ENCODE measurements around the gene ZBTB39.
"Not testable (repeated sequence)": the region's sequence is repeated elsewhere in the genome, so short reads cannot be mapped to it uniquely, and the experiment has no call there.

ZBTB39 gene

DNA sequence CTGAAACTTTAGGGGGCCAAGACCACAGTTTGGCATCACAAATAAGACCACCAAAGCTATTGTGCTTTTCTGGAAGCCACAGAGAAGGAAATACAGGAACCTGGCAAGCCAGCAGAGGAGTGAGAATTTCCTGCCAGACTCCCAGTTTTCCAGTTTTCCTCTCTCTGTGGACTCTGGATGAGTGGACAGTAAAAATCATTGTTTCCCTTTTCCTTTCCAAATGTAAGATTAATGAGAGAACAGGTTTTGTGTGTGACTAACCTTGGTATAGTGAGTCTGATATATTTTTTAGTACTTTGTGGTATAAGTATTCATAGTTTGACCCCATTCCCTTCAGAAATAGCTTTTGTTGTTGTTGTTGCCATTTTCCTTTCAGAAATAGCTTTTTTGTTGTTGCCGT is 12.6 kb upstream of the ZBTB39 start:
- Histone ChIP-seq H2AFZ (ENCODE audit: low read depth, low read length, severe bottlenecking) (no peak overlapping the region), H3K4me3 (ENCODE audit: insufficient read depth, low read length, poor library complexity, severe bottlenecking) (no peak overlapping the region), H3F3A (ENCODE audit: insufficient read depth) (no peaks in the 10 kb centered on the region), H3K4me2 (ENCODE audit: low read depth, low read length, poor library complexity, severe bottlenecking) (no peak overlapping the region), H3K9ac (ENCODE audit: low read length) (no peak overlapping the region), H3K9me3 (ENCODE audit: insufficient read depth, low read length) (no peaks in the 10 kb centered on the region), H3K9me2 (replicated peaks; ENCODE audit: insufficient read depth, low read length) (no peaks in the 10 kb centered on the region), H3K27ac (ENCODE audit: low read depth, low read length) (no peak overlapping the region), H3K36me3 (ENCODE audit: low read length) (no peaks in the 10 kb centered on the region), H3K79me2 (ENCODE audit: insufficient read depth, low read length) (no peaks in the 10 kb centered on the region), H4K20me1 (ENCODE audit: low read depth, low read length) (no peaks in the 10 kb centered on the region), H3K27me3 (ENCODE audit: low read length) (no peaks in the 10 kb centered on the region)
- TF ChIP-seq, protein P1, sequence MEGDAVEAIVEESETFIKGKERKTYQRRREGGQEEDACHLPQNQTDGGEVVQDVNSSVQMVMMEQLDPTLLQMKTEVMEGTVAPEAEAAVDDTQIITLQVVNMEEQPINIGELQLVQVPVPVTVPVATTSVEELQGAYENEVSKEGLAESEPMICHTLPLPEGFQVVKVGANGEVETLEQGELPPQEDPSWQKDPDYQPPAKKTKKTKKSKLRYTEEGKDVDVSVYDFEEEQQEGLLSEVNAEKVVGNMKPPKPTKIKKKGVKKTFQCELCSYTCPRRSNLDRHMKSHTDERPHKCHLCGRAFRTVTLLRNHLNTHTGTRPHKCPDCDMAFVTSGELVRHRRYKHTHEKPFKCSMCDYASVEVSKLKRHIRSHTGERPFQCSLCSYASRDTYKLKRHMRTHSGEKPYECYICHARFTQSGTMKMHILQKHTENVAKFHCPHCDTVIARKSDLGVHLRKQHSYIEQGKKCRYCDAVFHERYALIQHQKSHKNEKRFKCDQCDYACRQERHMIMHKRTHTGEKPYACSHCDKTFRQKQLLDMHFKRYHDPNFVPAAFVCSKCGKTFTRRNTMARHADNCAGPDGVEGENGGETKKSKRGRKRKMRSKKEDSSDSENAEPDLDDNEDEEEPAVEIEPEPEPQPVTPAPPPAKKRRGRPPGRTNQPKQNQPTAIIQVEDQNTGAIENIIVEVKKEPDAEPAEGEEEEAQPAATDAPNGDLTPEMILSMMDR (IDR thresholded peaks at IDR 0.05; ENCODE audit: insufficient read depth, low read length, poor library complexity, severe bottlenecking) = no peak
- TF ChIP-seq EZH2phosphoT487 (conservative IDR thresholded peaks at IDR 0.05; ENCODE audit: low read length) = no peak

DNA sequence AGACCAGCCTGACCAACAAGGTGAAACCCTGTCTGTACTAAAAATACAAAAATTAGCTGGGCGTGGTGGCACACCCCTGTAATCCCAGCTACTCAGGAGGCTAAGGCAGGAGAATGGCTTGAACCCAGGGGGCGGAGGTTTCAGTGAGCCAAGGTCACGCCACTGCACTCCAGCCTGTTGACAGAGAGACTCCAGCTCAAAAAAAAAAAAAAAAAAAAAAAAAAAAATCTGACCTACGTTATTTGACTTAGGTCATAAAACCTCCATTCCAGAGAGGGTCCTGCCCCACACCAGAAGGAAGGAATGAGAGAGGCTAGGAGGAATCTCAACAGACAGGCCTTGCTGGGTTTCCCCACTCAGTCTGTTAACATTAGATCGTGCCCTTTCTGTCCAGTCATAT is 12.0 kb upstream of the ZBTB39 start:
- not testable (repeated sequence) for H3K4me2 ChIP-seq (ENCODE audit: low read depth, low read length, poor library complexity, severe bottlenecking)

DNA sequence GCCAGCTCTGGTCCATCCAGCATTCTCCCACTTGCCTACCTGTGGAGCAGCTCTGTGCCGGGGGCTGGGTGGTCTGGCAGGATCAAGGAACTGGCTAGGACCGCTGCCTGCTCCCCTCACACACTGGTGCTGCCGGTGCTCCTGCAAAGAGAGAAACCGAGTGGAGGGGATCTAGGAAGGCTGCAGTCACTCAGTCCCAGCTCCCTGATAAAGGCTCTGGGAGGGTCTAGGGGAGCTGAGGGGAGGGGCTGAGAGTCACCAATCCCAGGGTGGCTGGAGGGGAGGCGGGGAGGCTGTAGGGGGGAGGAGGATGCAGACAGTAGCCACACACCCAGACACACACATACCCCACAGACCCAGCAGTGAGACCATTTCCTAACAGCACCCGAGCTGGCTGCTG is 10.0 kb upstream of the ZBTB39 start, which contains the start of gene TAC3:
Gene TAC3 (minus strand): TSS at position 182 of the 400 bp plus-strand sequence. CDS start 732 bp downstream, outside the sequence.
- Histone ChIP-seq H3K36me3 (ENCODE audit: low read length) (no peaks in the 10 kb centered on the region), H3K9ac (ENCODE audit: low read length) (no peak within 1 kb of the TSS), H3F3A (ENCODE audit: insufficient read depth) (no peaks in the 10 kb centered on the region), H3K27me3 (ENCODE audit: low read length) (no peaks in the 10 kb centered on the region), H3K79me2 (ENCODE audit: insufficient read depth, low read length) (no peaks in the 10 kb centered on the region), H3K9me2 (replicated peaks; ENCODE audit: insufficient read depth, low read length) (no peaks in the 10 kb centered on the region), H3K4me2 (ENCODE audit: low read depth, low read length, poor library complexity, severe bottlenecking) (no peak within 1 kb of the TSS), H2AFZ (ENCODE audit: low read depth, low read length, severe bottlenecking) (no peak within 1 kb of the TSS), H4K20me1 (ENCODE audit: low read depth, low read length) (no peaks in the 10 kb centered on the region), H3K27ac (ENCODE audit: low read depth, low read length) (no peak within 1 kb of the TSS), H3K9me3 (ENCODE audit: insufficient read depth, low read length) (no peaks in the 10 kb centered on the region), H3K4me3 (ENCODE audit: insufficient read depth, low read length, poor library complexity, severe bottlenecking) (no peak within 1 kb of the TSS)
- TF ChIP-seq, protein P1 (IDR thresholded peaks at IDR 0.05; ENCODE audit: insufficient read depth, low read length, poor library complexity, severe bottlenecking) = no peak
- no peak for TF ChIP-seq EZH2phosphoT487 (conservative IDR thresholded peaks at IDR 0.05; ENCODE audit: low read length)

More for the DNA sequence above, 12.0 kb upstream of the ZBTB39 start:
- H3K9me3 ChIP-seq (ENCODE audit: insufficient read depth, low read length); H3K27ac ChIP-seq (ENCODE audit: low read depth, low read length); H3F3A ChIP-seq (ENCODE audit: insufficient read depth); H2AFZ ChIP-seq (ENCODE audit: low read depth, low read length, severe bottlenecking); H3K9ac ChIP-seq (ENCODE audit: low read length); H3K27me3 ChIP-seq (ENCODE audit: low read length); H3K36me3 ChIP-seq (ENCODE audit: low read length); H3K4me3 ChIP-seq (ENCODE audit: insufficient read depth, low read length, poor library complexity, severe bottlenecking); H4K20me1 ChIP-seq (ENCODE audit: low read depth, low read length); H3K9me2 ChIP-seq (replicated peaks; ENCODE audit: insufficient read depth, low read length); H3K79me2 ChIP-seq (ENCODE audit: insufficient read depth, low read length): not testable (repeated sequence)

DNA sequence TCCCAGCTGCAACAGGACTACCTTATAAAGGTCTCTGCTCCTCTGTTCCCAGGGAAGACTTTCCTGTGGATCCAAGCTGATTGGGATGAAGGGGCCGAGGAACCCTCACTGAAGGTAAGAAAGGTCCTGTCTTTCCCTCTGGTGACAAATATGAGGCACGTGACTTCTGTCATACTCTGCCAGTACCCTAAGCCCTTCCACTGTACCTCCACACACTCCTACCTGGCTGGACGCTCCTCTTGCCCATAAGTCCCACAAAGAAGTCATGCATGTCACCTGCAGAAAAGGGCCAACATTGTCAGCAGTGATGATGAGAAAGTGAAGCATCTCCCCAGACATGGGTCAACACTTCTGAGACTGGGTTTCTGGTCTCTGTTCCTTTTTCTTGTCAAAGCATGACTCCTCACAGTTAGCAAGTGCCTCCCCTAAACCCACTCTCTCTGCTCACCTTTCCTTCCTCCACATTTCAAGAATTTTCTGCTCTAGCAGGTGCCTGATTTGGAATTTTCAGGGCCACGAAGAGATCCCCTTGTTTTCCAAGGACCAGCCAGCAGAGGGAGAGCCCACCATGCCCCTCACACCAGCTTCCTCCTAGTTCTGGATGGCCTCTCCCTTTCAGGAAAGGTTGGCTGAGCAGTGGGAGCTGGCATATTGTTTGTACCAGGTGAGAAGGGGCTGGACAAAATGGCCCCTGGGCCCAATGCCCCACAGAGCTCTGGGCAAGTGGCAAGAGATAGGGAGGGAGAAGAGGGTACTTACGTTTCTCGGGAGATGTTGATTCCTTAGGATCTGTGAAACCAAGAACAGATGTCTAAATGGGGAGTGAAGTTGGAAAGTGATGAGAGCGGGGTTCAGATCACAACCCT is 6.5 kb upstream of the ZBTB39 start:
- Histone ChIP-seq H3K27me3 (ENCODE audit: low read length) (no peaks in the 10 kb centered on the region), H3F3A (ENCODE audit: insufficient read depth) (peaks cover 2% of the 10 kb centered on the region; the same call in 1 of the 2 replicates), H3K9me3 (ENCODE audit: insufficient read depth, low read length) (no peaks in the 10 kb centered on the region), H3K36me3 (ENCODE audit: low read length) (no peaks in the 10 kb centered on the region), H3K4me2 (ENCODE audit: low read depth, low read length, poor library complexity, severe bottlenecking) (no peak overlapping the region), H3K79me2 (ENCODE audit: insufficient read depth, low read length) (no peaks in the 10 kb centered on the region), H3K9me2 (replicated peaks; ENCODE audit: insufficient read depth, low read length) (no peaks in the 10 kb centered on the region), H3K27ac (ENCODE audit: low read depth, low read length) (no peak overlapping the region), H2AFZ (ENCODE audit: low read depth, low read length, severe bottlenecking) (no peak overlapping the region), H3K4me3 (ENCODE audit: insufficient read depth, low read length, poor library complexity, severe bottlenecking) (no peak overlapping the region), H3K9ac (ENCODE audit: low read length) (no peak overlapping the region), H4K20me1 (ENCODE audit: low read depth, low read length) (no peaks in the 10 kb centered on the region)
- TF ChIP-seq EZH2phosphoT487 (conservative IDR thresholded peaks at IDR 0.05; ENCODE audit: low read length) = no peak
- TF ChIP-seq, protein P1 (IDR thresholded peaks at IDR 0.05; ENCODE audit: insufficient read depth, low read length, poor library complexity, severe bottlenecking) = no peak
